ENCODE data around the gene ANKMY1. TPM values are rescaled to one million over a fixed set of nuclear protein-coding genes. Genes with fewer than 3 reads are reported as not detected.

The ANKMY1 gene
- total RNA-seq, 2 experiments from 2014 or later, result 25.7 to 26.2 TPM

DNA sequence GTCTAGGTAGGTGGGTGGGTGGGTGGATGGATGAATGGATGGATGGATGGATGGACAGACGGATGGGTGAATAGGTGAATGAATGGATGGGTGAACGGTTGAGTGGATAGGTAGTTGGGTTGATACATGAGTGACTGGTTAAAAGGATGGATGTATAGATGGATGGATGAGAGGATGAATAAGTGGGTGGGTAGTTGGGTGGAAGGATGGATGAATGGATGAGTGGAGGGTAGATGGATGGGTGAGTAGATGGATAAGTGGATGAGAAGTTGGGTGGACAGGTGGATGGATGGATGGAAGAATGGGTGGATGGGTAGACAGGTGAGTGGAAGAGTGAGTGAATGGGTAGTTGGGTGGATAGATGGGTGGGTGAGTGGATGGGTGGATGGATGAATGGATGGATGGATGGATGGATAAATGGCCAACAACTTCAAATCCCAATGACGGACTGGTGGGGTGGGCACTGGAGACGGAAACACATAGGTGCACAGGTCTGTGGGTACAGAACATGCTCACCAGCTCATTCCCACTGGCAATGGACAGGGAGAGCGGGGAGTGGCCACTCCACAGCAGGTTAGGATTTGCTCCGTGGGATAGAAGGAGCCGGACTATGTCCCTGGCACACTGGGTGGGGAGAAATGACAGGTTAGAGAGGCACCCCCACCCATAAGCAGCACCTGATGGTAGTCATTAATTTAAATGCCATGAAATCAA, 48.8 kb downstream of the ANKMY1 start:
- CTCF ChIA-PET, result no interaction called here
- peaks cover 22% of the 10 kb centered on the region for H3K36me3 Mint-ChIP-seq (ENCODE audit: low read depth)

DNA sequence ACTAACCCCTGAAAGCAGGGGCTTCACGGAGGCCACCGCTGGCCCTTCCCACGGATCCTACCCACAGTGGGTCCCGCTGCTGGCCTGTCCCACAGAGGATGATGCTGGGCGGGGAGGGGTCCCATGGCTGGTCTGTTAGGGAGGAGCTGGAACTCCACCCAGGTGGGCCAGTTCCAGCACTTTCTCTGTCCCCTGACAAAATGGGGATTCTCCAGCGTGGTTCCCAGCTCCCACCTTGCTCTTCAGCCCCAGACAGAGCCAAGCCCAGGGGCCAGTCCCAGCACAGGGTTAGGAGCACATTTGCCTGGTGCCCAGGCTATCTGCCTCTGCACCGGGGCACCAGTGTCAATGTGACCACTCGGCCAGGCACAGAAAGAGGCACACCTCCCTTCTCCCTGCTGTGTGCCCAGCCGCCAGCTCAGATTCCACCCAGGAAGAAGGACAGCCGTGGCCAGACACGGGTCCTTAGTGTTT, 50.0 kb downstream of the ANKMY1 start:
- no peaks in the 10 kb centered on the region for H3K4me1 ChIP-seq (ENCODE audit: insufficient read depth, low read length)
- ChIA-PET CTCF (no interaction called here), POLR2A (no interaction called here)
- intact Hi-C loops (cut with DNase I, micrococcal nuclease), result no loop called here
- Mint-ChIP-seq H3K27me3 (no peaks in the 10 kb centered on the region), H3K36me3 (ENCODE audit: low read depth) (peaks cover 22% of the 10 kb centered on the region), H3K4me1 (ENCODE audit: low read depth) (no peaks in the 10 kb centered on the region), H3K27ac (no peak overlapping the region), H3K4me3 (no peak overlapping the region), H3K9me3 (no peaks in the 10 kb centered on the region)
- TF ChIP-seq, protein P1, sequence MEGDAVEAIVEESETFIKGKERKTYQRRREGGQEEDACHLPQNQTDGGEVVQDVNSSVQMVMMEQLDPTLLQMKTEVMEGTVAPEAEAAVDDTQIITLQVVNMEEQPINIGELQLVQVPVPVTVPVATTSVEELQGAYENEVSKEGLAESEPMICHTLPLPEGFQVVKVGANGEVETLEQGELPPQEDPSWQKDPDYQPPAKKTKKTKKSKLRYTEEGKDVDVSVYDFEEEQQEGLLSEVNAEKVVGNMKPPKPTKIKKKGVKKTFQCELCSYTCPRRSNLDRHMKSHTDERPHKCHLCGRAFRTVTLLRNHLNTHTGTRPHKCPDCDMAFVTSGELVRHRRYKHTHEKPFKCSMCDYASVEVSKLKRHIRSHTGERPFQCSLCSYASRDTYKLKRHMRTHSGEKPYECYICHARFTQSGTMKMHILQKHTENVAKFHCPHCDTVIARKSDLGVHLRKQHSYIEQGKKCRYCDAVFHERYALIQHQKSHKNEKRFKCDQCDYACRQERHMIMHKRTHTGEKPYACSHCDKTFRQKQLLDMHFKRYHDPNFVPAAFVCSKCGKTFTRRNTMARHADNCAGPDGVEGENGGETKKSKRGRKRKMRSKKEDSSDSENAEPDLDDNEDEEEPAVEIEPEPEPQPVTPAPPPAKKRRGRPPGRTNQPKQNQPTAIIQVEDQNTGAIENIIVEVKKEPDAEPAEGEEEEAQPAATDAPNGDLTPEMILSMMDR (IDR thresholded peaks at IDR 0.05), result no peak
- DNase-seq (no peak), ATAC-seq (ENCODE audit: poor library complexity) (no peak)
- H3K27ac ChIP-seq (ENCODE audit: low read depth in 1 of 2, low read length in 2 of 2), result no peak overlapping the region
- H3K36me3 ChIP-seq (ENCODE audit: insufficient read depth, low read length), result peaks cover 24% of the 10 kb centered on the region
- H3K4me3 ChIP-seq (ENCODE audit: low read length), result no peak overlapping the region
- no peaks in the 10 kb centered on the region for H3K27me3 ChIP-seq (ENCODE audit: control insufficient read depth in 1 of 2, insufficient read depth in 2 of 2, low read length in 2 of 2)
- H3K9me3 ChIP-seq (ENCODE audit: control insufficient read depth in 1 of 2, insufficient read depth in 1 of 2, low read length in 2 of 2), result no peaks in the 10 kb centered on the region

More for the DNA sequence above, 48.8 kb downstream of the ANKMY1 start:
- Mint-ChIP-seq H3K9me3 (no peaks in the 10 kb centered on the region), H3K4me1 (ENCODE audit: low read depth) (peaks cover 3% of the 10 kb centered on the region), H3K4me3 (no peak overlapping the region), H3K27ac (no peak overlapping the region), H3K27me3 (no peaks in the 10 kb centered on the region)
- Histone ChIP-seq H3K4me1 (ENCODE audit: insufficient read depth, low read length) (peaks cover 7% of the 10 kb centered on the region), H3K27ac (ENCODE audit: low read depth in 1 of 2, low read length in 2 of 2) (no peak overlapping the region), H3K27me3 (ENCODE audit: control insufficient read depth in 1 of 2, insufficient read depth in 2 of 2, low read length in 2 of 2) (no peaks in the 10 kb centered on the region), H3K9me3 (ENCODE audit: control insufficient read depth in 1 of 2, insufficient read depth in 1 of 2, low read length in 2 of 2) (no peaks in the 10 kb centered on the region), H3K4me3 (ENCODE audit: low read length) (no peak overlapping the region), H3K36me3 (ENCODE audit: insufficient read depth, low read length) (peaks cover 24% of the 10 kb centered on the region)
- DNase-seq (no peak), ATAC-seq (ENCODE audit: poor library complexity) (no peak)
- POLR2A ChIA-PET, result no interaction called here
- TF ChIP-seq, protein P1 (IDR thresholded peaks at IDR 0.05), result no peak
- intact Hi-C loops (cut with DNase I, micrococcal nuclease), result no loop called here

DNA sequence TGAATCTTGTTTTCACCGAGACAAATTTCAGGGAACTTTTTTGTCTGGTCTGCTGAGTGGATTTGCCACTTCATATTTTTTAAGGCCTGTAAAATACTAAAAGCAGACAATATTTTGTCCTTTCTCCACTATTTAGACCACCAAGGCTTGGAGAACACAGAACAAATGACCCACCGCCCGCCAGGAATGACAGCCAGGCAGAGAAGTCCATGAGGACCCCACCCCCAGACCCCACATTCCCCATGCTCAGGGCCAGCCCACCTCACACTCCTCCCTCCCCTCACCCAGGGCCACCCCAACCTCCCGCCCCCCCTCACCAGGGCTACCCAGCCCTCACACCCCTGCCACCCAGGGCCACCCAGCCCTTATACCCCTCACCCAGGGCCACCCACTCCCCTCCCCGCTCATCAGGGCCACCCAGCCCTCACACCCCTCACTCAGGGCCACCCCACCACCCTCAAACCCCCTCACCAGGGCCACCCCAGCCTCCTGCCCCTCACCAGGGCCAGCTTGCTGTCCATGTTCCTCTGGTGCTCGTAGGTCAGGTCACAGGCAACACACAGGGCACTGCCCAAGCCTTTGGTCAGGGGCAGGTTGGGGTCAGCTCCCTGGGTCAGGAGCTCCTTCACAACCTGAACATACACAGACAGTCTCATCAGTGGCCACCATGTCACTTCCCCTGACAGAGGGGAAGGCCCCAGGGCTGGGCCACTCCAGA, 50.6 kb downstream of the ANKMY1 start:
- peaks cover 19% of the 10 kb centered on the region for H3K36me3 ChIP-seq (ENCODE audit: insufficient read depth, low read length)
- H3K36me3 Mint-ChIP-seq (ENCODE audit: low read depth), result peaks cover 22% of the 10 kb centered on the region
- ChIA-PET POLR2A (no interaction called here), CTCF (no interaction called here)
- no peak overlapping the region for H3K4me3 ChIP-seq (ENCODE audit: low read length)
- H3K4me1 Mint-ChIP-seq (ENCODE audit: low read depth), result no peaks in the 10 kb centered on the region
- H3K27me3 ChIP-seq (ENCODE audit: control insufficient read depth in 1 of 2, insufficient read depth in 2 of 2, low read length in 2 of 2), result no peaks in the 10 kb centered on the region
- DNase-seq (no peak), ATAC-seq (ENCODE audit: poor library complexity) (no peak)
- no peaks in the 10 kb centered on the region for H3K4me1 ChIP-seq (ENCODE audit: insufficient read depth, low read length)
- no peaks in the 10 kb centered on the region for H3K9me3 ChIP-seq (ENCODE audit: control insufficient read depth in 1 of 2, insufficient read depth in 1 of 2, low read length in 2 of 2)
- H3K9me3 Mint-ChIP-seq, result no peaks in the 10 kb centered on the region
- TF ChIP-seq, protein P1 (IDR thresholded peaks at IDR 0.05), result no peak
- H3K27ac ChIP-seq (ENCODE audit: low read depth in 1 of 2, low read length in 2 of 2), result no peak overlapping the region
- intact Hi-C loops (cut with DNase I, micrococcal nuclease), result no loop called here
- no peaks in the 10 kb centered on the region for H3K27me3 Mint-ChIP-seq
- H3K4me3 Mint-ChIP-seq, result no peak overlapping the region
- no peak overlapping the region for H3K27ac Mint-ChIP-seq
